ENCODE results near the gene AGAP9. TPM values are rescaled to one million over a fixed set of nuclear protein-coding genes. Genes with fewer than 3 reads are reported as not detected.

Gene AGAP9
- total RNA-seq, 1 experiment from 2014 or later = 20.7 TPM

- no peak overlapping the region for H3K4me3 Mint-ChIP-seq (ENCODE audit: unreplicated experiment)
Observed at GRCh38 chr10:47454780-47455058, 68.7 kb downstream of the AGAP9 start.

GRCh38 chr10:47454008-47454779 lies 69.2 kb downstream of the AGAP9 start:
- Histone ChIP-seq H3K9me3 (no peaks in the 10 kb centered on the region), H3K36me3 (ENCODE audit: control insufficient read depth, insufficient read depth, low read length) (no peaks in the 10 kb centered on the region), H3K27me3 (replicated peaks; ENCODE audit: control insufficient read depth, insufficient read depth, low read length) (no peaks in the 10 kb centered on the region), H3K4me1 (peaks cover 40% of the 10 kb centered on the region), H3K4me3 (ENCODE audit: low read depth, low read length) (no peak overlapping the region)
- no TSS peak for BruUV-seq (replicated peaks)
- DNase-seq = no peak
- Mint-ChIP-seq H3K9me3 (ENCODE audit: unreplicated experiment) (no peaks in the 10 kb centered on the region), H3K27me3 (ENCODE audit: insufficient read depth, unreplicated experiment) (no peaks in the 10 kb centered on the region), H3K27ac (ENCODE audit: unreplicated experiment) (no peak overlapping the region), H3K4me1 (ENCODE audit: low read depth, unreplicated experiment) (peaks cover 29% of the 10 kb centered on the region), H3K36me3 (ENCODE audit: insufficient read depth, unreplicated experiment) (no peaks in the 10 kb centered on the region), H3K4me3 (ENCODE audit: unreplicated experiment) (no peak overlapping the region)
- POLR2A ChIA-PET = no interaction called here
- CTCF ChIA-PET = interaction anchor here (0.7 kb wide), 1 partner anchor 73 kb away, joined by 3 read pairs; no protein-coding TSS in a partner anchor
- intact Hi-C loops (cut with micrococcal nuclease; ENCODE audit: unreplicated experiment) = no loop called here
- TF ChIP-seq CTCF (IDR thresholded peaks at IDR 0.05; ENCODE audit: insufficient read depth in 1 of 2, low read depth in 1 of 2, low read length in 1 of 2, severe bottlenecking in 1 of 2, unreplicated experiment in 1 of 2) = no peak

More at GRCh38 chr10:47454780-47455058, 68.7 kb downstream of the AGAP9 start:
- H3K36me3 Mint-ChIP-seq (ENCODE audit: insufficient read depth, unreplicated experiment) = no peaks in the 10 kb centered on the region
- POLR2A ChIA-PET = no interaction called here
- CTCF ChIA-PET = interaction anchor here (0.7 kb wide), 1 partner anchor 74 kb away, joined by 3 read pairs; no protein-coding TSS in a partner anchor
- Histone ChIP-seq H3K9me3 (no peaks in the 10 kb centered on the region), H3K27me3 (replicated peaks; ENCODE audit: control insufficient read depth, insufficient read depth, low read length) (no peaks in the 10 kb centered on the region), H3K4me3 (ENCODE audit: low read depth, low read length) (no peak overlapping the region), H3K4me1 (peaks cover 40% of the 10 kb centered on the region), H3K36me3 (ENCODE audit: control insufficient read depth, insufficient read depth, low read length) (no peaks in the 10 kb centered on the region)
- no peak for TF ChIP-seq CTCF (IDR thresholded peaks at IDR 0.05; ENCODE audit: insufficient read depth in 1 of 2, low read depth in 1 of 2, low read length in 1 of 2, severe bottlenecking in 1 of 2, unreplicated experiment in 1 of 2)
- BruUV-seq (replicated peaks) = no TSS peak
- intact Hi-C loops (cut with micrococcal nuclease; ENCODE audit: unreplicated experiment) = no loop called here
- H3K27ac Mint-ChIP-seq (ENCODE audit: unreplicated experiment) = no peak overlapping the region
- H3K4me1 Mint-ChIP-seq (ENCODE audit: low read depth, unreplicated experiment) = peaks cover 30% of the 10 kb centered on the region
- no peaks in the 10 kb centered on the region for H3K27me3 Mint-ChIP-seq (ENCODE audit: insufficient read depth, unreplicated experiment)
- DNase-seq = no peak
- no peaks in the 10 kb centered on the region for H3K9me3 Mint-ChIP-seq (ENCODE audit: unreplicated experiment)

- H3K4me1 Mint-ChIP-seq (ENCODE audit: low read depth, unreplicated experiment) = peaks cover 20% of the 10 kb centered on the region
- Histone ChIP-seq H3K4me3 (ENCODE audit: low read depth, low read length) (no peak overlapping the region), H3K36me3 (ENCODE audit: control insufficient read depth, insufficient read depth, low read length) (no peaks in the 10 kb centered on the region), H3K27me3 (replicated peaks; ENCODE audit: control insufficient read depth, insufficient read depth, low read length) (no peaks in the 10 kb centered on the region), H3K9me3 (no peaks in the 10 kb centered on the region), H3K4me1 (peaks cover 33% of the 10 kb centered on the region)
- intact Hi-C loops (cut with micrococcal nuclease; ENCODE audit: unreplicated experiment) = no loop called here
- H3K9me3 Mint-ChIP-seq (ENCODE audit: unreplicated experiment) = no peaks in the 10 kb centered on the region
- H3K4me3 Mint-ChIP-seq (ENCODE audit: unreplicated experiment) = no peak overlapping the region
- DNase-seq = no peak
- no peaks in the 10 kb centered on the region for H3K36me3 Mint-ChIP-seq (ENCODE audit: insufficient read depth, unreplicated experiment)
- CTCF ChIA-PET = no interaction called here
- POLR2A ChIA-PET = no interaction called here
- no peak for TF ChIP-seq CTCF (IDR thresholded peaks at IDR 0.05; ENCODE audit: insufficient read depth in 1 of 2, low read depth in 1 of 2, low read length in 1 of 2, severe bottlenecking in 1 of 2, unreplicated experiment in 1 of 2)
- BruUV-seq (replicated peaks) = no TSS peak
- H3K27ac Mint-ChIP-seq (ENCODE audit: unreplicated experiment) = no peak overlapping the region
- H3K27me3 Mint-ChIP-seq (ENCODE audit: insufficient read depth, unreplicated experiment) = no peaks in the 10 kb centered on the region
Observed at GRCh38 chr10:47453141-47454007, 70.1 kb downstream of the AGAP9 start.
